22Rv1 (cell line): ENCODE data around the gene CLEC9A.

Source experiments
- ZFX ChIP-seq: fragments of 450-650 bp; IDR thresholded peaks from 2 replicates; pipeline ENCODE4 v1.6.1; 2017; ENCODE audit warnings: antibody characterized with exemption, borderline replicate concordance
- TF ChIP-seq, protein P1 (sequence below): fragments of 450-650 bp; IDR thresholded peaks from 2 replicates; pipeline ENCODE4 v1.5.1; 2017; ENCODE audit warnings: mild to moderate bottlenecking

DNA sequence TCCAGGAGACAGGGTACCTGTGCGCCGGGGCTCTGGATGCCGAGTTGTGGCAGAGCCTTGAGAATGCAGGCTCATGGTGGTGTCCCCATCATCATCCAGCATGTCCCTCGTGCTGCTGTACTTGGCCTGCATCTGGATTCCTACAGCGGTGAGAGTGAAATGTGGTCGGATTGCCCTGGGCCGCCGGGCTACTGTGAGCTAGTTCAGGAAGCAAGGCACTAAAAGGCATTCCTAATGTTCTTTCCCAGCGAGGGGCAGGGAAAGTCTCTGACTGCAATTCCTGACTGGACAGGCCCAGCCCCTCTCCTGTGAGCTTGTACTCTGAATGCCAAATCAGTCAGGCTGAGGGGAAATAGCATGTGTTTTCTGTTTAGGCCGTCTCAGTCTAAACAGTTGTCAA is 68.3 kb downstream of the CLEC9A start, which contains the start of gene CLEC1A:
- TF ChIP-seq, protein P1, sequence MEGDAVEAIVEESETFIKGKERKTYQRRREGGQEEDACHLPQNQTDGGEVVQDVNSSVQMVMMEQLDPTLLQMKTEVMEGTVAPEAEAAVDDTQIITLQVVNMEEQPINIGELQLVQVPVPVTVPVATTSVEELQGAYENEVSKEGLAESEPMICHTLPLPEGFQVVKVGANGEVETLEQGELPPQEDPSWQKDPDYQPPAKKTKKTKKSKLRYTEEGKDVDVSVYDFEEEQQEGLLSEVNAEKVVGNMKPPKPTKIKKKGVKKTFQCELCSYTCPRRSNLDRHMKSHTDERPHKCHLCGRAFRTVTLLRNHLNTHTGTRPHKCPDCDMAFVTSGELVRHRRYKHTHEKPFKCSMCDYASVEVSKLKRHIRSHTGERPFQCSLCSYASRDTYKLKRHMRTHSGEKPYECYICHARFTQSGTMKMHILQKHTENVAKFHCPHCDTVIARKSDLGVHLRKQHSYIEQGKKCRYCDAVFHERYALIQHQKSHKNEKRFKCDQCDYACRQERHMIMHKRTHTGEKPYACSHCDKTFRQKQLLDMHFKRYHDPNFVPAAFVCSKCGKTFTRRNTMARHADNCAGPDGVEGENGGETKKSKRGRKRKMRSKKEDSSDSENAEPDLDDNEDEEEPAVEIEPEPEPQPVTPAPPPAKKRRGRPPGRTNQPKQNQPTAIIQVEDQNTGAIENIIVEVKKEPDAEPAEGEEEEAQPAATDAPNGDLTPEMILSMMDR: no peak
- no peak for TF ChIP-seq ZFX
